CD14-positive monocyte (primary cell): ENCODE data around the gene TRPV3. TPM values are rescaled to one million over a fixed set of nuclear protein-coding genes. Genes with fewer than 3 reads are reported as not detected.

Source experiments
- DNase-seq, 3 donors: peaks; one replicate each; pipeline ENCODE4 v3.0.0-alpha.2; 2011 to 2022
- H2AFZ ChIP-seq: 2 replicates; pipeline ENCODE4 v1.6.0; 2012; ENCODE audit warnings: mild to moderate bottlenecking, low read depth, low read length, inconsistent platforms; ENCODE audit not compliant: insufficient read depth, poor library complexity, severe bottlenecking
- H3K27ac ChIP-seq, 2 donors: 1 replicate in 1 of 2; 2 replicates in 1 of 2; pipeline ENCODE4 v1.5.1; 2012 to 2013; ENCODE audit warnings: low read length in 2 of 2, control low read depth in 1 of 2, inconsistent platforms in 1 of 2, low read depth in 1 of 2, mild to moderate bottlenecking in 1 of 2
- H3K27me3 ChIP-seq, 2 donors: one replicate each; pipeline versions ENCODE4 v1.6.0 to v1.6.1; 2011 to 2013; ENCODE audit warnings: low read length in 2 of 2; ENCODE audit not compliant: control insufficient read depth in 2 of 2, insufficient read depth in 2 of 2
- H3K36me3 ChIP-seq, 2 donors: replicated peaks in 1 of 2; 1 replicate in 1 of 2; 2 replicates in 1 of 2; pipeline versions ENCODE4 v1.5.1 to v1.6.1; 2012 to 2013; ENCODE audit warnings: low read length in 2 of 2, control low read depth in 1 of 2, inconsistent platforms in 1 of 2, mild to moderate bottlenecking in 1 of 2; ENCODE audit not compliant: insufficient read depth in 2 of 2, control insufficient read depth in 1 of 2
- H3K4me1 ChIP-seq, 2 donors: 1 replicate in 1 of 2; 2 replicates in 1 of 2; pipeline versions ENCODE4 v1.5.1 to v1.6.1; 2012 to 2013; ENCODE audit warnings: low read length in 2 of 2, control low read depth in 1 of 2, inconsistent platforms in 1 of 2, mild to moderate bottlenecking in 1 of 2, moderate library complexity in 1 of 2; ENCODE audit not compliant: insufficient read depth in 2 of 2, control insufficient read depth in 1 of 2
- H3K4me2 ChIP-seq: replicated peaks from 2 replicates; pipeline ENCODE3; 2012; ENCODE audit warnings: low read length, moderate library complexity, mild to moderate bottlenecking; ENCODE audit not compliant: poor library complexity, severe bottlenecking; ENCODE audit errors: extremely low read depth
- H3K4me3 ChIP-seq, 3 experiments: fragments of 200-600 bp in 1 of 3; sonication (generic) in 1 of 3; replicated peaks in 1 of 3; 1 replicate in 2 of 3; 2 replicates in 1 of 3; pipeline ENCODE4 v1.5.1; 2011 to 2013; ENCODE audit warnings: low read length in 3 of 3, mild to moderate bottlenecking in 3 of 3, control low read depth in 2 of 3, low read depth in 2 of 3, inconsistent platforms in 1 of 3, moderate library complexity in 1 of 3
- H3K79me2 ChIP-seq: 2 replicates; pipeline ENCODE4 v1.6.0; 2012; ENCODE audit warnings: mild to moderate bottlenecking, control low read depth, inconsistent platforms, low read length, moderate library complexity; ENCODE audit not compliant: insufficient read depth
- H3K9ac ChIP-seq: 2 replicates; pipeline ENCODE4 v1.6.0; 2017; ENCODE audit warnings: low read length, mild to moderate bottlenecking; ENCODE audit not compliant: insufficient read depth, poor library complexity, severe bottlenecking
- H3K9me3 ChIP-seq, 2 donors: replicated peaks in 1 of 2; 1 replicate in 1 of 2; 2 replicates in 1 of 2; pipeline versions ENCODE4 v1.5.1 to v1.6.1; 2012 to 2013; ENCODE audit warnings: low read length in 2 of 2, control low read depth in 1 of 2; ENCODE audit not compliant: control insufficient read depth in 1 of 2, insufficient read depth in 1 of 2
- H4K20me1 ChIP-seq: 2 replicates; pipeline ENCODE4 v1.6.0; 2012; ENCODE audit warnings: mild to moderate bottlenecking, low read length, control low read depth, moderate library complexity; ENCODE audit not compliant: insufficient read depth
- H3K27ac Mint-ChIP-seq, 7 donors: one replicate each; pipeline ENCODE4 v1.8.0; 2020; ENCODE audit warnings: mild to moderate bottlenecking in 7 of 7, mixed read lengths in 7 of 7, moderate library complexity in 6 of 7, inconsistent platforms in 2 of 7
- H3K27me3 Mint-ChIP-seq, 3 donors: one replicate each; pipeline ENCODE4 v1.8.0; 2021 to 2022; ENCODE audit warnings: low read depth in 3 of 3, mild to moderate bottlenecking in 3 of 3, mixed read lengths in 3 of 3, moderate library complexity in 3 of 3, inconsistent platforms in 1 of 3
- H3K36me3 Mint-ChIP-seq, 2 donors: one replicate each; pipeline ENCODE4 v1.8.0; 2020; ENCODE audit warnings: mixed read lengths in 2 of 2, inconsistent platforms in 1 of 2, mild to moderate bottlenecking in 1 of 2
- H3K4me1 Mint-ChIP-seq: one replicate; pipeline ENCODE4 v1.8.0; 2020; ENCODE audit warnings: mild to moderate bottlenecking, mixed read lengths
- H3K4me3 Mint-ChIP-seq, 2 donors: one replicate each; pipeline ENCODE4 v1.8.0; 2020; ENCODE audit warnings: mild to moderate bottlenecking in 2 of 2, mixed read lengths in 2 of 2, moderate library complexity in 1 of 2
- H3K9me3 Mint-ChIP-seq, 7 donors: one replicate each; pipeline ENCODE4 v1.8.0; 2020 to 2022; ENCODE audit warnings: mixed read lengths in 7 of 7, mild to moderate bottlenecking in 6 of 7, moderate library complexity in 6 of 7, inconsistent platforms in 2 of 7
- WGBS: methylation state at CpG from one replicate; pipeline ENCODE4 v1.1.5; 2013; ENCODE audit warnings: missing lambda C conversion rate; ENCODE audit not compliant: insufficient coverage; 5-methylcytosine and 5-hydroxymethylcytosine counted together
- intact Hi-C, 2 donors: fragments of 100-400 bp; cut with micrococcal nuclease; formaldehyde crosslinking; loops; one replicate each; pipeline versions ENCODE4 v1.15.0 to v1.15.1; 2023
- polyA plus RNA-seq, 3 donors: library from polyadenylated mRNA; depleted of rRNA in 1 of 3; unstranded in 2 of 3; stranded (reverse) in 1 of 3; fragments of 300-500 nt in 2 of 3; fragments of >200 nt in 1 of 3; fragmentation: Illumina TruSeq in 2 of 3; gene quantifications; 1 replicate in 2 of 3; 2 replicates in 1 of 3; pipeline ENCODE4 v1.2.3, GENCODE V29; 2012 to 2021
- TF ChIP-seq, protein P1 (sequence below): fragments of 200-600 bp; IDR thresholded peaks from one replicate; pipeline ENCODE4 v1.8.0; 2022; ENCODE audit warnings: antibody characterized with exemption, mild to moderate bottlenecking

Gene TRPV3
- polyA plus RNA-seq, 3 donors: 0.01 TPM; not detected in 2

DNA sequence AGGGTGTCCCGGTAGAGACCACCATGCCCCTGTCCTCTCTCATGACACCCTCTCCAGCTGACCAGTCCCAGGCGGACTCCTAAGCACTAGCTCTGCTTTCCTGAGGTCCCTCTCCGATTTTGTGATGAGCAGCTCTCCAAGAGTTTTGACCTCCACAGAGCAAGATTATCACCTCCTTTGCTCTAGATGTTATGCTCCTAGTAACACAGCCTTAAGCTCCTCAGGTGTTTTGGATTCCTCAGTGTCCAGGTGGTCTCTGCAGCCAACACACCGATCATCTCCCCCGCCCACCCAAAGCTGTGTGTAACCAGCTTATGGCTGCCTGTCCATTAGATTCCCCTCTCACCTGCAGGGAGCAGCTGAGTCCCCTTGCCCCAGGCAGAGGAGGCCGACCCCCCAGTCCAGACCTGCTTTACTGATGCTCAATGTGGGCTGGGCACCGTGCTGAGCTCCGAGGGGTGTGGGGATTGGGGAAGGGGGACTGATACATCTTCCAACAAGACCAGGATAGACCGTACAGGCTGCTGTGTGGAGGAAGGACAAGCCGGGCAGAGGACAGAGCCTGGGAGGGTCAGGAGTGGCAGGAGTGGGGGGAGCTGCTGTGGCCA, 2.3 kb downstream of the TRPV3 start:
- Mint-ChIP-seq H3K27ac (no peak overlapping the region), H3K27me3 (peaks cover 0 to 8% (median 4%) of the 10 kb centered on the region in 3 donors), H3K36me3 (no peaks in the 10 kb centered on the region), H3K4me1 (no peaks in the 10 kb centered on the region), H3K9me3 (no peaks in the 10 kb centered on the region), H3K4me3 (no peak overlapping the region)
- Histone ChIP-seq H3K36me3 (no peaks in the 10 kb centered on the region), H3K4me1 (no peaks in the 10 kb centered on the region), H3K79me2 (no peaks in the 10 kb centered on the region), H3K9ac (no peak overlapping the region), H3K4me3 (no peak overlapping the region), H3K27ac (no peak overlapping the region), H4K20me1 (no peaks in the 10 kb centered on the region), H3K27me3 (no peaks in the 10 kb centered on the region), H3K9me3 (no peaks in the 10 kb centered on the region), H2AFZ (no peak overlapping the region), H3K4me2 (no peak overlapping the region)
- TF ChIP-seq, protein P1, sequence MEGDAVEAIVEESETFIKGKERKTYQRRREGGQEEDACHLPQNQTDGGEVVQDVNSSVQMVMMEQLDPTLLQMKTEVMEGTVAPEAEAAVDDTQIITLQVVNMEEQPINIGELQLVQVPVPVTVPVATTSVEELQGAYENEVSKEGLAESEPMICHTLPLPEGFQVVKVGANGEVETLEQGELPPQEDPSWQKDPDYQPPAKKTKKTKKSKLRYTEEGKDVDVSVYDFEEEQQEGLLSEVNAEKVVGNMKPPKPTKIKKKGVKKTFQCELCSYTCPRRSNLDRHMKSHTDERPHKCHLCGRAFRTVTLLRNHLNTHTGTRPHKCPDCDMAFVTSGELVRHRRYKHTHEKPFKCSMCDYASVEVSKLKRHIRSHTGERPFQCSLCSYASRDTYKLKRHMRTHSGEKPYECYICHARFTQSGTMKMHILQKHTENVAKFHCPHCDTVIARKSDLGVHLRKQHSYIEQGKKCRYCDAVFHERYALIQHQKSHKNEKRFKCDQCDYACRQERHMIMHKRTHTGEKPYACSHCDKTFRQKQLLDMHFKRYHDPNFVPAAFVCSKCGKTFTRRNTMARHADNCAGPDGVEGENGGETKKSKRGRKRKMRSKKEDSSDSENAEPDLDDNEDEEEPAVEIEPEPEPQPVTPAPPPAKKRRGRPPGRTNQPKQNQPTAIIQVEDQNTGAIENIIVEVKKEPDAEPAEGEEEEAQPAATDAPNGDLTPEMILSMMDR: no peak
- no peak for DNase-seq
- WGBS: 92% methylated on average over 8 of the region's 10 CpGs
- intact Hi-C loops: no loop called here

DNA sequence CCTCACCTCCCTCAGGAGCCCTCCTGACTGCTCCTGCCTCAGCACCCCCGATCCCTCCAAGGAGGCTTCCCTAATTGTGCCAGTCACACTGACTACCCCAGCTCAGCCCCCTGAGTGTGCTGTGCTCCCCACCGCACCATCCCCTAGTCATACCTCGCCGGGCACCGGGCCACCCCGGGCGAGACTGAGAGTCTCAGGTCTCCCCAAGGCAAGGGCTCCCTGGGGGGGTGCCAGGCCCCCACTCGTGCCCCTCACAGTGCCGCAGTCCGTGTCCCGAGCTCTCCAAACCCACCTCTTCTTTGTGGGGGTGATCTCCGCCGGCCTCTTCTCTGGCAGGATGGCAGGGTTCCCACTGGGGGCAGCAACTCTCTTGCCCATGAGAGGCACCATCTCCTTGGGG, 3.2 kb downstream of the TRPV3 start:
- Histone ChIP-seq H3K4me3 (no peak overlapping the region), H3K27ac (no peak overlapping the region), H4K20me1 (no peaks in the 10 kb centered on the region), H3K9me3 (no peaks in the 10 kb centered on the region), H3K4me1 (no peaks in the 10 kb centered on the region), H2AFZ (no peak overlapping the region), H3K27me3 (no peaks in the 10 kb centered on the region), H3K4me2 (no peak overlapping the region), H3K79me2 (no peaks in the 10 kb centered on the region), H3K9ac (no peak overlapping the region), H3K36me3 (no peaks in the 10 kb centered on the region)
- intact Hi-C loops: no loop called here
- DNase-seq: no peak
- Mint-ChIP-seq H3K27me3 (peaks cover 2 to 4% (median 4%) of the 10 kb centered on the region in 3 donors), H3K9me3 (peaks cover 0 to 3% (median 0%) of the 10 kb centered on the region in 7 donors), H3K36me3 (no peaks in the 10 kb centered on the region), H3K4me1 (no peaks in the 10 kb centered on the region), H3K27ac (no peak overlapping the region), H3K4me3 (no peak overlapping the region)
- TF ChIP-seq, protein P1: no peak
- 95% methylated on average over 8 of the region's 13 CpGs for WGBS
